ENCODE results near the gene NUP210L.
A peak's percentile ranks its signal among the peaks of the same experiment; 100 is the strongest.

NUP210L gene

GRCh38 chr1:153962088-153963029, 192.5 kb downstream of the NUP210L start:
- DNase-seq = no peak

DNA sequence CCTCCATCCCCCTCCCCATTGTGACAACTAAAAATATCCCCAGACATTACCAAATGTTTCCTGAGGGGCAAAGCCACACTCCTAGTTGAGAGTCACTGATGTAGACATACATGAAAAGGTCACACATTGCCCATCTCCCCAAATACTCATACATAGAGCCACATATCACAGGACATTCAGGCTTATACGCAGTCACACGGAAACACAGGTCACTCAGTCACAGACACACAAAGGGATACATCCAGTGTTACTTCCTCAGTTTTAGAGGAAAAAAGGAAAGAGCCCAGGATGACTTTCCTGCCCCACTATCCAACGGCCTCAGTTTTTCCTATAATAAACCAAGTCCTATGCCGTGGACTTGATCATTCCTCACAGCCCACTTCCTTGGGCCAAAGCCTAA, 193.5 kb downstream of the NUP210L start:
- no peak for DNase-seq

- DNase-seq = no peak
Measured at GRCh38 chr1:153960206-153960605, 194.7 kb downstream of the NUP210L start.

DNA sequence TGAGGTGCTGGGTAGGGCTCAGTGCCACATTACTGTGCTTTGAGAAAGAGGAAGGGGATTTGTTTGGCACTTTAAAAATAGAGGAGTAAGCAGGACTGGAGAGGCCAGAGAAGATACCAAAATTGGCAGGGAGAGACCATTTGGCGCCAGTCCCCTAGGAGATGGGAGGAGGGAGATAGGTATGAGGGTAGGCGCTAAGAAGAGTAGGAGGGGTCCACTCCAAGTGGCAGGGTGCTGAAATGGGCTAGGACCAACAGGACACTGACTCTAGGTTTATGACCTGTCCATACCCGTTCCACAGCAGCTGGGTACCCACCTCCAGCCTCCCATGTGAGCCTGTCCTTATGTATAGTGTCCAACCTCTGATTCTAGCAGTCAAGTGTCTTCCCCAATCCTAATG, 195.4 kb downstream of the NUP210L start:
- DNase-seq = no peak

GRCh38 chr1:153958961-153959260, 196.0 kb downstream of the NUP210L start:
- no peak for DNase-seq

- peak; percentile 97 for DNase-seq
Measured at GRCh38 chr1:153958111-153958960, 196.5 kb downstream of the NUP210L start, which contains the start of gene CRTC2. Gene CRTC2, minus strand, starts transcription at chr1:153958612. Its CDS starts 115 bp downstream, at chr1:153958497.

GRCh38 chr1:153957744-153958110, 197.1 kb downstream of the NUP210L start:
- DNase-seq = peak; percentile 32

DNA sequence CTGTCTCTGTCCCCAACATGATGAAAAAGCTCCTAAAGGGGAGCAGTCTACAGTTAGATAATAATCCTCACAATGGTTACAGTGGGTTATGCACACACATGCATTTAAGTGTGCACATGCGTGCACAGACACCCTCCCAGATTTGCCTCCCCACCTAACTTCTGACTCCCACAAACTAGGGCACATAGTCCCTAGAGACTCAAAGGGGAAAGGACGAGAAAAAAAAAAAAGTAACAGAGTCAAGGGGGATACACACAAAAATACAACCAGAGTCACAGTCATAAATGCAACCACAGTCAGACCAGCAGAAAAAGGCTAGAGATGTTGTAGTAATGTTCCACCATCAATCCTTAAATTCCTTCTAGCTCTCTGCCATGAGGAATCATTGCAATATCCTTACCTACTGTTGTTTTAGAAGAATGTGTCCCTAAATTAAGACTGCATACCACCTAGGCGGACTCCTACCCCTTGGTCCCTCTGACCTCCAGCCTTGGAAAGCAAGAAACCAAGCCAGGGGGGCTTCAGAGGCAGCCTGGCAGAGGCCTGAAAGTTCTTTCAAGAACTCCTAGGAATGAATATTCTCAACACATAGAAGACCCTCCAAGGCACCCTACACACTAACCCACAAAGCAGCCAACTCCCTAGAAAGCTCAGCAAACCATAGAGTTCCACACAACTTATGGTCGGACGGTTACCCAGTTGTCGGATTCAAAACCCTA, 197.7 kb downstream of the NUP210L start:
- no peak for DNase-seq

GRCh38 chr1:153954826-153955225, 200.0 kb downstream of the NUP210L start:
- DNase-seq = no peak

DNA sequence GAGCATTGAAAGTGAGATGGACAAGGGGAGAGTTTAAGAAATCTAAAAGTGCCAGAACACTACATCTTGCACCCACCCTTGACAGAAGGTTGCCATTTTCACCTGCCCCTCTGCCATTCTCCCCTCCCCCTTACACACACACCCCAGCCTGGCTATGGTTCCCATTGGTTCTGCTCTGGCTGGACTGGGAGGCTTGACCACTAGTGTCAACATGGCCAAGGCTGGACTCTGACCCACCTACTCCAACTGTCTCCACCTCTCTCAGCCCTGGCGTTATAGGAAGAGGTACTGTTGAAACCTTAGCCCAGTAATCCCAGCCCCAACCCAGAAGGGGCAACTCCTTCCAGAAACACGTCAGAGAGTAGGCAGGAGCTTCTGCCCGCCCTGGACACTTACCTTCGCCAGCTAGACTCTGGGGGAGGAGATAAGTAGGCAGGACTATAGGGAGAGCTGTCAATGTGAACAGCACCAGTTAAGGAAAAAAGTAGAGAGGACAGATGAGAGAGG, 201.0 kb downstream of the NUP210L start:
- no peak for DNase-seq

DNA sequence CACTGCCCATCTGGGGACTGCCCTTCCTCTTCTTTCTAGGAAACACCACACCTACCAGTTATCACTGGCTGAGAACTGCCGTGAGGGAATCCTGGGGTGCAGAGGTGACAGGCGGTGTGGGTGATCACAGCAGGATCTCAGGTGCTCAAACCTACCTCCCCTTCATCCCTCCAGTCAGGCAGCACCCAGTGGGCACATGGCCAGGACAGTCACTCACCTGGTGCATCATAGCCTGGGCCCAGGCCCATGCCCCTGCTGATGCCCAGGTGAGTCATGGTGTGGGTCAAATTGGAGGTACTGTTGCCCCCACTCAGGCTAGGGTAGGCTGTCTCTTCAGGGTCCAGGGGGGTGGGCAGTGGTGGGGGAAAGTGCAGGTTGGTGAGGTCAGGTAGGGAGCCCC, 203.1 kb downstream of the NUP210L start:
- no peak for DNase-seq

DNA sequence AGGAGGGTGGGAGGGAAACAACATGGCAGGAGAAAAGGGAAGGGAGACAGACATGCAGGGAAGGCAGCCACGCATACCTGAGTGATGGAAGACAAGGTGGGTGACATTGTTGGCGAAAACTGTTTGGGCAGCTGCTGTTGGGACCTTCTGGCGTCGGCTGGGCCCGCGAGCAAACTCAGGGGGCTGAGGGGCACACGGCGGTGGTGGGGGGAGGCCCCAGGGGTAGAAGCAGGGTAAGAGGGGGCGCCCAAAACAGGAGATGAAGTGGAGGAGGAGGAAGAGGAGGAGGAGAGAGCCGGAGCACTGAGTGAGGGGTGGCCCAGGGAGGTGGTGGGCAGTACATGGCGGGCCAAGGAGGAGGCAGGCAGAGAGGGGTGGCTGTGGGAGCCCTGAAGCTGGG, 203.7 kb downstream of the NUP210L start:
- DNase-seq = no peak

DNA sequence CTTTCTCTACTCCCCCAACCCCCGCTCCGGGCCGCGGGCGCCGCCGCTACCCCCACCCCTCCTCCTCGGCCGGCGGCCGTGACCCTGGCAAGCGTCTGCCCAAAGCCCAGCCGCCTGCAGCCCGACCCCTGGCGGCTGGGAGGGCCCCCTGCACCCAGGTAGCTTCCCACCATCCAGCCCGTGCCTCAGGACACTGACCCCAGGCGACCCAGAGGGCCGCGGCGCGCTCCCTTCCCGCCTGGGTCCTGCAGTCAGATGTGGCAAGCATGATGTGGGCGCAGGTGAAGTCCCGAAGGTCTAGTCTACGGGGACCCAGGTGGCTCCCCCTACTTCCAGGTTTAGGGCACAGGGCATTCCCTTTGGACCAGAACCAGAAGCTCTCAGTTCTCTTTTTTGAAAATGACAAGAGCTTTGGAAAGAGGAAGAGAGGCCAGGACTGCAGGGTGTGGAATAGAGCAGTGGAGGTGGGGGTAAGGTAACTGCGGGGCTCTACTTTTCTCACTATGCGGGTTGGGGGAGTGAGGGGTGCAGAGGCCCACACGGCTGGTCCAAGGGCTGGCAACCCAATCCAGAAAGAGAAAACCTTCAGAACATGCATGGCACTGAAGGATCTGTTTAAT, 208.1 kb downstream of the NUP210L start, which contains the start of gene DENND4B:
Gene DENND4B, minus strand, starts transcription at position 97 of the 620 bp plus-strand sequence. CDS start 2,344 bp downstream, outside the sequence.
- peak; percentile 73 for DNase-seq

- DNase-seq = peak; percentile 70
Measured at GRCh38 chr1:153945795-153946621, 208.9 kb downstream of the NUP210L start.

DNA sequence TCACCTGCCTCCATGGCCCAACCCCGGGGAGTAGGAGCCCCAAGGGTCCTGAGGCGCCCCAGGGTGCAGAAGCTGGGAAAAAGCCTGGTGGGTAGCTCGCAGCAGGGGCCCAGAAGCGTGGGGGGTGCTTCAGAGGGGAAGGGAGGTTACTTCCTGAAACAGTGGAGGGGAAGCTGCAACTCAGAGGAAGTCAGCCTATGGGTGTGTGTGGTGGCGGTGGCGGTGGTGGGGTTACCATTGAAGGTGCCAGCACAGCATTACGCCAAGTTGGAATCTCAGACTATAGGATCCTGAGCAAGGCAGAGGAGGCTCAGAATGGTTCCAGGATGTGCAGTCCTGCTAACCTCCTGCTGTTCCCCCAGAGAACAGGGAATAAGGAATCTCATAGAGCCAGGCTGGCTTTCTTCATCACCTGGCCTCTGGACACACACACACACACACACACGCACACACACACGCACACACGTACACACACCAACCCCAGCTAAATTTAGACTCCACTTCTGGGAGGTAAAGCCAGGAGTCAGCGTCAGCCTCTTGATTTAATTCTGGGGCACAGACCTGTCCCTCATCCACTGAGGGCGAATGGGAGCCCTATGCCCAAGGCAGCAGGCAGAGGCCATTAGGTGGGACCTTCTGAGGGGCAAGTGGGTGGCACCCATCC, 209.6 kb downstream of the NUP210L start:
- DNase-seq = peak; percentile 77

GRCh38 chr1:153944827-153945117, 210.1 kb downstream of the NUP210L start:
- no peak for DNase-seq

GRCh38 chr1:153944005-153944826, 210.7 kb downstream of the NUP210L start:
- no peak for DNase-seq

GRCh38 chr1:153942766-153943549, 211.9 kb downstream of the NUP210L start:
- no peak for DNase-seq

Data from stimulated activated CD4-positive, alpha-beta T cell treated with anti-CD3 and anti-CD28 coated beads, Interleukin-1b, Interleukin-23, amount 100 ng/mL, for 48 hours (primary cell).